Stimulated activated naive B cell treated with anti-CD40 and anti-IgM and Interleukin-4, amounts not matched to agents 10 μg/mL and 1 μg/mL and 100 μg/mL, for 72 hours (primary cell): ENCODE measurements around the gene JAK1.

Experiments used
- ATAC-seq, 2 donors: fragments of 150-1000 bp; cut with Tn5 transposase; replicated peaks; 2 replicates each; pipeline ENCODE4 v1.10.0; 2021; ENCODE audit warnings: moderate library complexity in 1 of 2
- DNase-seq: peaks from one replicate; pipeline ENCODE4 v3.0.0; 2021
- H3K27ac Mint-ChIP-seq: one replicate; pipeline ENCODE4 v1.8.0; 2022; ENCODE audit warnings: mild to moderate bottlenecking, mixed read lengths
- H3K27me3 Mint-ChIP-seq, 2 donors: one replicate each; pipeline ENCODE4 v1.8.0; 2022; ENCODE audit warnings: mixed read lengths in 2 of 2
- H3K36me3 Mint-ChIP-seq, 2 donors: one replicate each; pipeline ENCODE4 v1.8.0; 2022; ENCODE audit warnings: mixed read lengths in 2 of 2, mild to moderate bottlenecking in 1 of 2
- H3K4me1 Mint-ChIP-seq, 2 donors: one replicate each; pipeline ENCODE4 v1.8.0; 2022; ENCODE audit warnings: mixed read lengths in 2 of 2, mild to moderate bottlenecking in 1 of 2
- H3K4me3 Mint-ChIP-seq, 2 donors: one replicate each; pipeline ENCODE4 v1.8.0; 2022; ENCODE audit warnings: mild to moderate bottlenecking in 2 of 2, mixed read lengths in 2 of 2, moderate library complexity in 1 of 2
- H3K9me3 Mint-ChIP-seq, 2 donors: one replicate each; pipeline ENCODE4 v1.8.0; 2022; ENCODE audit warnings: mixed read lengths in 2 of 2, mild to moderate bottlenecking in 1 of 2

Gene JAK1

GRCh38 chr1:64878931-64879611 is 87.3 kb downstream of the JAK1 start:
- ATAC-seq = no peak

GRCh38 chr1:64878090-64878489 is 88.3 kb downstream of the JAK1 start:
- no peak for DNase-seq
- H3K9me3 Mint-ChIP-seq = no peaks in the 10 kb centered on the region
- H3K27ac Mint-ChIP-seq = no peak overlapping the region
- H3K36me3 Mint-ChIP-seq = peaks cover 17 to 49% of the 10 kb centered on the region in 2 donors
- ATAC-seq = no peak
- peaks cover 8 to 9% of the 10 kb centered on the region in 2 donors for H3K4me1 Mint-ChIP-seq
- no peaks in the 10 kb centered on the region for H3K27me3 Mint-ChIP-seq
- no peak overlapping the region for H3K4me3 Mint-ChIP-seq

More at GRCh38 chr1:64878931-64879611, 87.3 kb downstream of the JAK1 start:
- Mint-ChIP-seq H3K4me1 (peaks cover 9 to 10% of the 10 kb centered on the region in 2 donors), H3K27ac (peak overlapping the region; percentile 67), H3K27me3 (no peaks in the 10 kb centered on the region), H3K4me3 (no peak overlapping the region), H3K9me3 (no peaks in the 10 kb centered on the region), H3K36me3 (peaks cover 12 to 41% of the 10 kb centered on the region in 2 donors)
- no peak for DNase-seq

DNA sequence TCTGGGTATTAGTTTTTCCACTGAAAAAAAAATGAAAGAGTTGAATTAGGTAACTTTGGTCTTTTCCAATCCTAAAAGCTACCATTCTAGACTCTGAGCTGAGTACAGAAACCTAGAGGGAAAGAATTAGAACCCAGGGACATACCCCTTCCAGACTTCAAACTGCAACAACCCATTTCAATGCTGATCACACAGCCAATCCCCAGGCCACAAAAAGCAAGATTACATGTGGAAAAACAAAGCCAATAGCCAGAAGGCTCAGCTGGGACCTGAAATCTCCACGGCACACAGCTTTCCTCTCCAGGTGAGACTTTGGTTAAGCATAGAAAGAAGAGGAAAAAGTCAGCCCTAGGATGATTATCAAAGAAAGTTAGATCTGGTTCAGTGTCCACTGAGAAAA is 88.8 kb downstream of the JAK1 start:
- H3K27me3 Mint-ChIP-seq = no peaks in the 10 kb centered on the region
- H3K4me1 Mint-ChIP-seq = peaks cover 8 to 9% of the 10 kb centered on the region in 2 donors
- peaks cover 19 to 50% of the 10 kb centered on the region in 2 donors for H3K36me3 Mint-ChIP-seq
- H3K4me3 Mint-ChIP-seq = no peak overlapping the region
- no peak overlapping the region for H3K27ac Mint-ChIP-seq
- DNase-seq (no peak), ATAC-seq (no peak)
- H3K9me3 Mint-ChIP-seq = no peaks in the 10 kb centered on the region

- no peaks in the 10 kb centered on the region for H3K27me3 Mint-ChIP-seq
- no peak overlapping the region for H3K27ac Mint-ChIP-seq
- no peak for DNase-seq
- no peak overlapping the region for H3K4me3 Mint-ChIP-seq
- no peak for ATAC-seq
- H3K36me3 Mint-ChIP-seq = peaks cover 23 to 54% of the 10 kb centered on the region in 2 donors
- H3K9me3 Mint-ChIP-seq = no peaks in the 10 kb centered on the region
- H3K4me1 Mint-ChIP-seq = peaks cover 7 to 9% of the 10 kb centered on the region in 2 donors
These were observed 89.2 kb downstream of the JAK1 start for GRCh38 chr1:64877151-64877550.

DNA sequence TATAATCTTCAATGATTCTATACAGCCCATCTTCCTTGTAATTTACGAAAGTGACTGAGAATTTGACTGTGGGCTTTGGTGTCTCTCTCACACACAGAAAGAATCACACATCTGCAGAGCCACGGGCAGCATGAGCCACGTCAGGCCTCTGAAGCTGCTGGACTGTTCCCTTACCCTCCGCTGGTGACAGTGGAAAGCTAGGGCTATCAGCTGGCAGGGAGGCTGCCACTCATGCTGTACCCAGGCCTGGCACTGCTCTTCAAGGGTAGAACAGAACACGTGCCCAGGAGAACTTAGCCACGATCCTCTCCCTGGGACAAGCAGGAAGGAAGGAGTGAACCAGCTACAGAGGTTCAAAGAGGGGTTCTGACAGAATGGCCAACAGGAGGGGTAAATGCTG is 90.7 kb downstream of the JAK1 start:
- no peak for ATAC-seq
- no peak overlapping the region for H3K4me3 Mint-ChIP-seq
- no peaks in the 10 kb centered on the region for H3K27me3 Mint-ChIP-seq
- peak overlapping the region; percentile 14 for H3K27ac Mint-ChIP-seq
- H3K4me1 Mint-ChIP-seq = peaks cover 10 to 11% of the 10 kb centered on the region in 2 donors
- no peak for DNase-seq
- peaks cover 35 to 56% of the 10 kb centered on the region in 2 donors for H3K36me3 Mint-ChIP-seq
- H3K9me3 Mint-ChIP-seq = no peaks in the 10 kb centered on the region

GRCh38 chr1:64875101-64875500 is 91.2 kb downstream of the JAK1 start:
- Mint-ChIP-seq H3K9me3 (no peaks in the 10 kb centered on the region), H3K4me3 (no peak overlapping the region), H3K36me3 (peaks cover 36 to 58% of the 10 kb centered on the region in 2 donors), H3K27me3 (no peaks in the 10 kb centered on the region), H3K4me1 (peaks cover 10 to 11% of the 10 kb centered on the region in 2 donors), H3K27ac (no peak overlapping the region)
- DNase-seq (no peak), ATAC-seq (no peak)

- H3K4me3 Mint-ChIP-seq = no peak overlapping the region
- H3K27ac Mint-ChIP-seq = peak overlapping the region; percentile 56
- peaks cover 11 to 13% of the 10 kb centered on the region in 2 donors for H3K4me1 Mint-ChIP-seq
- ATAC-seq (no peak), DNase-seq (no peak)
- no peaks in the 10 kb centered on the region for H3K27me3 Mint-ChIP-seq
- peaks cover 38 to 61% of the 10 kb centered on the region in 2 donors for H3K36me3 Mint-ChIP-seq
- no peaks in the 10 kb centered on the region for H3K9me3 Mint-ChIP-seq
These were observed 91.7 kb downstream of the JAK1 start for GRCh38 chr1:64874666-64875065.

- Mint-ChIP-seq H3K27ac (no peak overlapping the region), H3K27me3 (no peaks in the 10 kb centered on the region), H3K4me3 (no peak overlapping the region), H3K4me1 (peaks cover 12 to 24% of the 10 kb centered on the region in 2 donors), H3K9me3 (no peaks in the 10 kb centered on the region), H3K36me3 (peaks cover 37 to 64% of the 10 kb centered on the region in 2 donors)
- ATAC-seq (no peak), DNase-seq (no peak)
These were observed 92.8 kb downstream of the JAK1 start for GRCh38 chr1:64873576-64873975.

DNA sequence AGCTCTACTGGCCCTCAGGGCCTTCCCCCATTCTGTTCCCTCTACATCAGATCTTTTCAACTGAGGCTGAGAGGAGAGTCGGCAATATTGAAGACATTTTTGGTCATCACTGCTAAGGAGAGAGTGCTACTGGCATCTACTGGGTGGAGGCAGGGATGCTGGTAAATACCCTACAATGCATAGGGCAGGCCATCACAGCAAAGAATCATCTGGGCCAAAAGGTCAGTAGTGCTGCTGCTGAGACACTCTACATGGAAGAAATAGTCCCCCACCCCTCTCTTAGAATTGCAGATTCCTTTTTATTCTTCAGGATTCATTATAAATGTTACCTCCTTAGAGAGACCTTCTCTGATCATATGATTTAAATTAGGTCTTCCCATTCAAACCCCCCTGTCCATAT is 94.3 kb downstream of the JAK1 start:
- no peak overlapping the region for H3K4me3 Mint-ChIP-seq
- H3K4me1 Mint-ChIP-seq = peaks cover 15 to 24% of the 10 kb centered on the region in 2 donors
- no peaks in the 10 kb centered on the region for H3K9me3 Mint-ChIP-seq
- no peak for ATAC-seq
- peak overlapping the region; percentile 81 for H3K27ac Mint-ChIP-seq
- H3K27me3 Mint-ChIP-seq = no peaks in the 10 kb centered on the region
- H3K36me3 Mint-ChIP-seq = peaks cover 43 to 67% of the 10 kb centered on the region in 2 donors
- no peak for DNase-seq

DNA sequence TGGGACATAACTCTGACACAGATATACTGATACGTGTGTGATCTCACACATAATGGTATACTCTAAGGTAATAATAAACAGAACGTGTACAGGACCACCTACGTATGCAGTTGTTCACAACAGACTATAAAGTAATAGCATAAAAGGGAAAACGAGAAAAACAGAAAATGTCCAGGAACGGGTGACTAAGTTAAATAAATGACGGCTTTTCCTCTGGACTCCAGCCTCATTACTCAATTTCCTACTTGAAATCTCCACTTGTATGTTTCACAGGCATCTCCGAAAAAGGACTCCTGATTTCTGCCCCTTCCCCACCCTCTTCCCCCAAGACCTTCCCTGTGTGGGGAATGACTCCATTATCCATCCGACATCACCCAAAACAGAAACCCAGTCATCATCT is 95.1 kb downstream of the JAK1 start:
- H3K4me3 Mint-ChIP-seq = no peak overlapping the region
- H3K4me1 Mint-ChIP-seq = peaks cover 15 to 24% of the 10 kb centered on the region in 2 donors
- H3K9me3 Mint-ChIP-seq = no peaks in the 10 kb centered on the region
- H3K27ac Mint-ChIP-seq = no peak overlapping the region
- DNase-seq (no peak), ATAC-seq (no peak)
- peaks cover 48 to 66% of the 10 kb centered on the region in 2 donors for H3K36me3 Mint-ChIP-seq
- no peaks in the 10 kb centered on the region for H3K27me3 Mint-ChIP-seq

DNA sequence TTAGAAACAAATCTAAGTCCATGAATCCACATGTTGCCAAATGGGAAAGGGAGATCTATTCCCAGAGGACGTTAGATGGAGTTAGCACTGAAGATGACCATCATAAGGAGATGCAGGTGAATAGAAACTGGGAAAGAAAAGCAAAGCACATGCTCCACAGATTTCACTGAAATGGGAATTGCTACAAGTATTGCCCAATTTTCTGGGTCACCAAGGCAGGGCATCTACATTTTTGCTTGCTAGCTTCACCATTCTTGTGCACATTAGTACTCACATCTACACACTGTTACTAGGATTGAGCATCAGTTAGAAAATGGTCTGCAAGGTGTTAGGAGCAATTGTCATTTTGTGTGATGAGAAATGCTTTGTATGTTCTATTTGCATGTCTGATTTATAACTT is 99.1 kb downstream of the JAK1 start:
- Mint-ChIP-seq H3K9me3 (peaks cover 0 to 1% of the 10 kb centered on the region in 2 donors), H3K4me1 (peaks cover 30 to 47% of the 10 kb centered on the region in 2 donors)

GRCh38 chr1:64866689-64867088 is 99.7 kb downstream of the JAK1 start:
- DNase-seq (no peak), ATAC-seq (no peak)
- H3K27ac Mint-ChIP-seq = no peak overlapping the region
- peaks cover 0 to 1% of the 10 kb centered on the region in 2 donors for H3K9me3 Mint-ChIP-seq
- peaks cover 32 to 47% of the 10 kb centered on the region in 2 donors for H3K4me1 Mint-ChIP-seq
- H3K36me3 Mint-ChIP-seq = peaks cover 39 to 50% of the 10 kb centered on the region in 2 donors
- H3K4me3 Mint-ChIP-seq = no peak overlapping the region
- H3K27me3 Mint-ChIP-seq = no peaks in the 10 kb centered on the region

More for the DNA sequence above, 99.1 kb downstream of the JAK1 start:
- Mint-ChIP-seq H3K4me3 (no peak overlapping the region), H3K27ac (no peak overlapping the region), H3K27me3 (no peaks in the 10 kb centered on the region), H3K36me3 (peaks cover 44 to 52% of the 10 kb centered on the region in 2 donors)
- ATAC-seq (no peak), DNase-seq (no peak)

DNA sequence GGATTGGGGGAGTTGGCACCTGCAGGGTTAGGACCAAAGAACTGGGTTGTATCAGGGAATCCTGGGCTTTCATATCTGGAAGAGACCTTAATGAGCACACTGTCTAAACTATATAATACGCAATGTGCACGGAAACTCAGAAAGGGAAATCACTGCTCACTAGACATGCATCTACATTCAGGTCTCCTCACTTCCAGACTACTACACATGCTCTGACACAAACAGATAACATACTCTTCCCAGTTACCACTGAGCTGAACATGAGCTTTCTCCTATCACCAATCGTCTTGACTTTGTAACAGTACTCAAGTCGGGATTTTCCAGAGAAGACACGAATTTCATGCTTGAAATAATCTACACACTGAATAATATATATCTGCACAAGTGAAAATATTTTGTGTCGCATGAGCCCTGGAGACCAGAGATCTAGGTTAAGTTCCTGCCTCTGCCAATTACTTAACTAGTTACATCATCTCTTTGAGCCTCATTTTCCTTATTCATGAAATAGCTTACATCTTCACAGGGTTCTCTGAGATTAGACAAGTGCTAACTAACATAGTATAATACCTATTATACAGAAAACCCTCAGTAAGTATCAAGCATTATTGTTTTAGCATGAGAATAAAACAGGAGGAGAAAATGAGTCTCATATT is 101.1 kb downstream of the JAK1 start:
- Mint-ChIP-seq H3K27me3 (no peaks in the 10 kb centered on the region), H3K4me1 (peaks cover 41 to 60% of the 10 kb centered on the region in 2 donors), H3K27ac (peak overlapping the region; percentile 31), H3K9me3 (peaks cover 0 to 1% of the 10 kb centered on the region in 2 donors), H3K4me3 (peak overlapping the region in 1 of 2 donors; percentile 7), H3K36me3 (peaks cover 40 to 52% of the 10 kb centered on the region in 2 donors)
- DNase-seq = no peak
- ATAC-seq = no peak

GRCh38 chr1:64864018-64864940 is 102.1 kb downstream of the JAK1 start:
- DNase-seq = peak; percentile 81
- Mint-ChIP-seq H3K4me1 (peaks cover 43 to 53% of the 10 kb centered on the region in 2 donors), H3K9me3 (peaks cover 0 to 1% of the 10 kb centered on the region in 2 donors), H3K27me3 (no peaks in the 10 kb centered on the region), H3K27ac (peak overlapping the region; percentile 31), H3K4me3 (peak overlapping the region; percentile 54 to 68), H3K36me3 (peaks cover 43 to 53% of the 10 kb centered on the region in 2 donors)
- ATAC-seq = peak; percentile 97 to 98
